Neuronal stem cell (in vitro differentiated cells): ENCODE results near the gene DLGAP5.

Experiments used
- DNase-seq: peaks from one replicate; pipeline ENCODE4 v3.0.0-alpha.2; 2013; ENCODE audit warnings: low spot score
- H2AFZ ChIP-seq: one replicate; pipeline ENCODE4 v1.6.1; 2013; ENCODE audit warnings: mild to moderate bottlenecking, low read length, inconsistent platforms
- H2AK5ac ChIP-seq: 2 replicates; pipeline ENCODE4 v1.6.1; 2013; ENCODE audit warnings: low read depth, mild to moderate bottlenecking, inconsistent platforms, low read length, moderate library complexity, mixed read lengths
- H2BK120ac ChIP-seq: 2 replicates; pipeline ENCODE4 v1.6.1; 2013; ENCODE audit warnings: low read depth, mild to moderate bottlenecking, inconsistent platforms, low read length, moderate library complexity, mixed read lengths
- H2BK12ac ChIP-seq: one replicate; pipeline ENCODE4 v1.6.1; 2013; ENCODE audit warnings: low read length, inconsistent platforms
- H2BK15ac ChIP-seq: 2 replicates; pipeline ENCODE4 v1.6.1; 2013; ENCODE audit warnings: mild to moderate bottlenecking, low read length, inconsistent platforms, mixed read lengths
- H2BK5ac ChIP-seq: one replicate; pipeline ENCODE4 v1.6.1; 2013; ENCODE audit warnings: inconsistent platforms, mild to moderate bottlenecking, low read length, moderate library complexity
- H3K14ac ChIP-seq: one replicate; pipeline ENCODE4 v1.6.1; 2013; ENCODE audit warnings: low read length, inconsistent platforms
- H3K18ac ChIP-seq: 2 replicates; pipeline ENCODE4 v1.6.1; 2013; ENCODE audit warnings: low read length, inconsistent platforms
- H3K23ac ChIP-seq: 2 replicates; pipeline ENCODE4 v1.6.1; 2013; ENCODE audit warnings: low read depth, mild to moderate bottlenecking, mixed read lengths, low read length, inconsistent platforms; ENCODE audit not compliant: poor library complexity
- H3K27ac ChIP-seq: replicated peaks from 3 replicates; pipeline ENCODE4 v1.5.1; 2013; ENCODE audit warnings: low read length, inconsistent platforms
- H3K27me3 ChIP-seq, 3 experiments: 2 replicates each; pipeline ENCODE4 v1.6.1; 2013; ENCODE audit warnings: low read length in 3 of 3, mild to moderate bottlenecking in 2 of 3, inconsistent platforms in 1 of 3, low read depth in 1 of 3, mixed read lengths in 1 of 3, moderate library complexity in 1 of 3; ENCODE audit not compliant: control insufficient read depth in 3 of 3, insufficient read depth in 3 of 3
- H3K36me3 ChIP-seq, 2 donors: replicated peaks in 1 of 2; 2 replicates each; pipeline ENCODE4 v1.6.1; 2013; ENCODE audit warnings: low read length in 2 of 2; ENCODE audit not compliant: control insufficient read depth in 2 of 2, insufficient read depth in 2 of 2
- H3K4ac ChIP-seq: 2 replicates; pipeline ENCODE4 v1.6.1; 2013; ENCODE audit warnings: inconsistent platforms, mild to moderate bottlenecking, low read length, moderate library complexity
- H3K4me1 ChIP-seq, 2 donors: 1 replicate in 1 of 2; 2 replicates in 1 of 2; pipeline ENCODE4 v1.6.1; 2013; ENCODE audit warnings: low read length in 2 of 2, low read depth in 1 of 2; ENCODE audit not compliant: control insufficient read depth in 2 of 2, insufficient read depth in 1 of 2
- H3K4me2 ChIP-seq: one replicate; pipeline ENCODE4 v1.6.1; 2013; ENCODE audit warnings: mild to moderate bottlenecking, low read length, inconsistent platforms; ENCODE audit not compliant: insufficient read depth, poor library complexity, severe bottlenecking
- H3K4me3 ChIP-seq, 2 donors: 2 replicates each; pipeline ENCODE4 v1.5.1; 2013; ENCODE audit warnings: low read length in 2 of 2, mild to moderate bottlenecking in 2 of 2, inconsistent platforms in 1 of 2, moderate library complexity in 1 of 2
- H3K79me1 ChIP-seq: one replicate; pipeline ENCODE4 v1.6.1; 2013; ENCODE audit warnings: low read depth, mild to moderate bottlenecking, inconsistent platforms, low read length, moderate library complexity
- H3K9ac ChIP-seq: one replicate; pipeline ENCODE4 v1.6.1; 2013; ENCODE audit warnings: mild to moderate bottlenecking, low read depth, low read length, inconsistent platforms; ENCODE audit not compliant: poor library complexity
- H3K9me3 ChIP-seq, 2 donors: replicated peaks in 1 of 2; 2 replicates each; pipeline versions ENCODE3 to v1.6.1; 2013; ENCODE audit warnings: low read length in 2 of 2, mild to moderate bottlenecking in 2 of 2, inconsistent platforms in 1 of 2, low read depth in 1 of 2, mixed read lengths in 1 of 2, moderate library complexity in 1 of 2; ENCODE audit not compliant: control insufficient read depth in 2 of 2, insufficient read depth in 1 of 2
- H4K8ac ChIP-seq: one replicate; pipeline ENCODE4 v1.6.1; 2013; ENCODE audit warnings: low read depth, mild to moderate bottlenecking, inconsistent platforms, low read length, moderate library complexity
- H4K91ac ChIP-seq: one replicate; pipeline ENCODE4 v1.6.1; 2013; ENCODE audit warnings: low read length, low read depth, mild to moderate bottlenecking, inconsistent platforms; ENCODE audit not compliant: poor library complexity
- WGBS, 2 donors: extraction: QIAGEN DNeasy Blood & Tissue Kit; methylation state at CpG; one replicate each; pipeline ENCODE4 v1.1.7; 2013; ENCODE audit warnings: missing lambda C conversion rate in 2 of 2, mixed read lengths in 1 of 2; ENCODE audit not compliant: insufficient read length in 2 of 2, insufficient replicate concordance in 1 of 2; ENCODE audit errors: extremely low coverage in 2 of 2; 5-methylcytosine and 5-hydroxymethylcytosine counted together

The DLGAP5 gene

DNA sequence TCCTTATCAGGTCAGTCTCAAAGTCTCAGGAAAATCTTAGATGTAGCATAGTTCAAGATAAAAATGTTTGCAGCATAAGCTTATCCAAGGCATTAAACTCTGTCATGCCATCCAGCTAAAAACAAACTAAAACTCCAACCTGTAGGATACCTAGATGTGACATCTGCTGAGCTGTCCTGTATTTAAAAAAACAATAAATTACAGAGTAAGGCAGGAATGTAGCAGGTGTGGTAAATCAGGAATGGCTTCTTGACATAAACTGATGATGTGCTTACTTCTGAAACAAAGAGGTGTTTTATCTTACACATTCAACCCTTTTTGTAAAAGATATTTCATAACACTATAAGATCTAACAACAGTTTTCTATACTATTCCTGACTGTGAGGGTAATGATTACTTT, 30.6 kb upstream of the DLGAP5 start:
- no peak overlapping the region for H2BK120ac ChIP-seq
- no peak overlapping the region for H3K9ac ChIP-seq
- H3K14ac ChIP-seq: no peak overlapping the region
- no peaks in the 10 kb centered on the region for H3K36me3 ChIP-seq
- no peak overlapping the region for H2BK15ac ChIP-seq
- no peaks in the 10 kb centered on the region for H3K27me3 ChIP-seq
- peaks cover 2 to 9% of the 10 kb centered on the region in 2 donors for H3K4me1 ChIP-seq
- H3K9me3 ChIP-seq: peaks cover 0 to 5% of the 10 kb centered on the region in 2 donors
- H3K4me3 ChIP-seq: no peak overlapping the region
- H3K27ac ChIP-seq: no peak overlapping the region
- no peak overlapping the region for H4K91ac ChIP-seq
- DNase-seq: no peak
- H3K4ac ChIP-seq: no peak overlapping the region
- H4K8ac ChIP-seq: no peak overlapping the region
- no peak overlapping the region for H3K18ac ChIP-seq
- no peak overlapping the region for H2AFZ ChIP-seq
- no peaks in the 10 kb centered on the region for H3K79me1 ChIP-seq
- H2AK5ac ChIP-seq: no peak overlapping the region
- no peak overlapping the region for H3K4me2 ChIP-seq
- no peak overlapping the region for H2BK12ac ChIP-seq
- no peak overlapping the region for H2BK5ac ChIP-seq
- H3K23ac ChIP-seq: no peak overlapping the region

DNA sequence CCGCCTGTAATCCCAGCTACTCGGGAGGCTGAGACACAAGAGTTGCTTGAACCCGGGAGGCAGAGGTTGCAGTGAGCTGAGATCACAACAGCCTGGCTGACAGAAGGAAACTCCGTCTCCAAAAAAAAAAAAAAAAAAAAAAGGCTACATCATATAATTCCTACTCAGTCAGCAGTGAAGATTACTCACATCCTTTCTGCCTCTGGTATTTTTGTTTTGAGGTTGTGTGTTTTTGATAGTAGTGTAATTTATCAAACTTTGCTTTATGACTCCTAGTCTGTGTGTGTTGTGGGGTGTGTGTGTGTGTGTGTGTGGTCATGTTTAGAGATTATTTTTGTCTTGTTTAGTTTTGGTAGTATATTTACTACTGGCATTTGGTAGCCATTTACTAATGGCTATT, 29.8 kb upstream of the DLGAP5 start:
- Histone ChIP-seq H3K14ac (no peak overlapping the region), H2AK5ac (no peak overlapping the region), H3K4me2 (no peak overlapping the region), H2BK120ac (no peak overlapping the region), H3K27me3 (no peaks in the 10 kb centered on the region), H2BK5ac (no peak overlapping the region), H3K4me3 (no peak overlapping the region), H2BK12ac (no peak overlapping the region), H4K8ac (no peak overlapping the region), H3K36me3 (no peaks in the 10 kb centered on the region), H2BK15ac (no peak overlapping the region), H3K18ac (no peak overlapping the region), H3K23ac (no peak overlapping the region), H3K9ac (no peak overlapping the region), H3K27ac (no peak overlapping the region), H4K91ac (no peak overlapping the region), H3K79me1 (no peaks in the 10 kb centered on the region), H2AFZ (no peak overlapping the region), H3K4ac (no peak overlapping the region), H3K4me1 (peaks cover 2 to 9% of the 10 kb centered on the region in 2 donors), H3K9me3 (no peaks in the 10 kb centered on the region)
- WGBS, 2 donors: no CpG with 5 or more reads among the region's 4 CpGs
- no peak for DNase-seq

DNA sequence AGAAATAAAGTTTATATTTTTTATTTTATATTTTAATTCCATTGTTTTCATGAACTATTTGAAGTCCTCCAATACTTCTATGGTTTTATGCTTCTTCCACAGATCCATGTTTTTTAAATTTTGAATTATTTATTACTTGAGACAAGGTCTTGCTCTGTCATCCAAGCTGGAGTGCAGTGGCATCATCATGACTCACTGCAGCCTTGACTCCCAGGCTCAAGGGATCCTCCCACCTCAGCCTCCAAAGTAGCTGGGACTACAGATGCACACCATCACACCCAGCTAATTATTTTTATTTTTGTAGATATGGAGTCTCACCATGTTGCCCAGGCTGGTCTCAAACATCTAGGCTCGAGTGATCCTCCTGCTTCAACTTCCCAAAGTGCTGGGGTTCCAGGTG, 28.8 kb upstream of the DLGAP5 start:
- H3K9ac ChIP-seq: no peak overlapping the region
- WGBS, 2 donors: no CpG with 5 or more reads among the region's 1 CpG
- H3K79me1 ChIP-seq: no peaks in the 10 kb centered on the region

DNA sequence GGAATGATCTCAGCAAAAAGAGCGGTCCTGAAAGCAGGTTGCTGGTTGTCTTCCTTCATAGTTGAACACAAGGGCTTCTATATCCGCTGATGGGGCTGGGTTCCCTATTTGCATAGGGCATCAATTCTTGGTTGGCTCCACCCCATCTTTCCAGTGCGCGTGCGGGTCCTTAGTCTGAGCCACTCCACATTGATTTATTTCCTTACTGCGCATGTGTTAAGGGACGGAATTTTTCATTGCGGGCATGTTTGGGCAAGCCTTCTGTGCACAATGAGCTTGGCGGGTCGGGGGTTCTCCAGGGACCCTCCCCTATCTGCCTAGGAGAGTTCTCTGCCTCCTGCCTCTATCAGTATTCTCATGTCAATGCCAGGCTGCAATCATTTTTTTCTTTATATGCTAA, 21.2 kb upstream of the DLGAP5 start:
- no peak overlapping the region for H2BK5ac ChIP-seq
- H3K4me1 ChIP-seq: no peaks in the 10 kb centered on the region
- H3K4me3 ChIP-seq: no peak overlapping the region
- H4K91ac ChIP-seq: no peak overlapping the region
- H3K27ac ChIP-seq: no peak overlapping the region
- H2AFZ ChIP-seq: peak overlapping the region; percentile 39
- H3K4me2 ChIP-seq: no peak overlapping the region
- H3K14ac ChIP-seq: no peak overlapping the region
- no peak for DNase-seq
- no peaks in the 10 kb centered on the region for H3K79me1 ChIP-seq
- H3K4ac ChIP-seq: no peak overlapping the region
- no peak overlapping the region for H2AK5ac ChIP-seq
- H3K27me3 ChIP-seq: no peaks in the 10 kb centered on the region
- no peak overlapping the region for H2BK12ac ChIP-seq
- H3K9me3 ChIP-seq: peaks cover 0 to 4% of the 10 kb centered on the region in 2 donors
- no peak overlapping the region for H3K18ac ChIP-seq
- no peaks in the 10 kb centered on the region for H3K36me3 ChIP-seq
- no peak overlapping the region for H2BK15ac ChIP-seq
- no peak overlapping the region for H3K9ac ChIP-seq
- no peak overlapping the region for H3K23ac ChIP-seq
- no peak overlapping the region for H4K8ac ChIP-seq
- H2BK120ac ChIP-seq: no peak overlapping the region
- WGBS, 2 donors: no CpG with 5 or more reads among the region's 10 CpGs

More for the DNA sequence above, 28.8 kb upstream of the DLGAP5 start:
- Histone ChIP-seq H2AK5ac (no peak overlapping the region), H3K4me2 (no peak overlapping the region), H3K27ac (no peak overlapping the region), H3K27me3 (no peaks in the 10 kb centered on the region), H2BK15ac (no peak overlapping the region), H3K4me1 (peaks cover 2 to 9% of the 10 kb centered on the region in 2 donors), H4K91ac (no peak overlapping the region), H3K14ac (no peak overlapping the region), H2BK120ac (no peak overlapping the region), H3K4me3 (no peak overlapping the region), H2BK5ac (no peak overlapping the region), H3K18ac (no peak overlapping the region), H3K36me3 (no peaks in the 10 kb centered on the region), H4K8ac (no peak overlapping the region), H2AFZ (no peak overlapping the region), H3K4ac (no peak overlapping the region), H2BK12ac (no peak overlapping the region), H3K9me3 (no peaks in the 10 kb centered on the region), H3K23ac (no peak overlapping the region)
- no peak for DNase-seq
